ENCODE measurements around the gene NEK7. TPM values are rescaled to one million over a fixed set of nuclear protein-coding genes. Genes with fewer than 3 reads are reported as not detected.
A peak's percentile ranks its signal among the peaks of the same experiment; 100 is the strongest.

Gene NEK7
- total and polyA plus RNA-seq, 2 of the 8 experiments (the other 6 are each of a cell fraction or from before 2014, with no cell fraction given), result 5.1 to 10.0 TPM

DNA sequence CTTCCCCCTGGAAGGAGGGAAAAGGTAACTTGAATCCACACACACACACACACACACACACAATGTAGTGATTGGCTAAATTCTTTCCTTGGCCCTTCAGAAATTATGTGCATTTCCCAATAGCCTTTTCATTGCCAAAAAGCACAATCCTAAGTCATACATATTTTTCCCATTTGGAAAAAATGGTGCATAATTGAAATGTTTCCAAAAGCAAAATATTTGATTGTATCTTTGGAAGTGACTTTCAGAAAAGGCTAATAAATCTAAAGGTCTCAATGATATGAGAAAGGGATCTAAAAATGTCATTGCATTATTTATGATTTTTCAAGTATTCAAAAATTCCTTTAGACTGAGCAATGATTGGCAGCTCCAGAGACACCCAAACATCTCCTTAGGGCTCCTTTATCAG is 43.5 kb upstream of the NEK7 start:
- ChIA-PET POLR2A (ENCODE audit: partially characterized antibody) (no interaction called here), CTCF (ENCODE audit: partially characterized antibody) (no interaction called here)
- TF ChIP-seq BACH1 (IDR thresholded peaks at IDR 0.05; ENCODE audit: low read length) (no peak), SRF (IDR thresholded peaks at IDR 0.05; ENCODE audit: low read depth, low read length) (no peak), RFX5 (IDR thresholded peaks at IDR 0.05; ENCODE audit: borderline replicate concordance, low read depth, low read length) (no peak), RBBP5 (IDR thresholded peaks at IDR 0.05; ENCODE audit: borderline replicate concordance, low read depth, low read length) (no peak), EGR1 (IDR thresholded peaks at IDR 0.05; ENCODE audit: borderline replicate concordance, low read depth, low read length) (no peak), NRF1 (IDR thresholded peaks at IDR 0.05; ENCODE audit: low read depth, low read length) (no peak), ATF3 (IDR thresholded peaks at IDR 0.05; ENCODE audit: insufficient read depth, low read depth, low read length) (no peak), GTF2F1 (IDR thresholded peaks at IDR 0.05; ENCODE audit: borderline replicate concordance, low read depth, low read length) (no peak), CREB1 (IDR thresholded peaks at IDR 0.05) (no peak), HDAC2 (IDR thresholded peaks at IDR 0.05; ENCODE audit: borderline replicate concordance in 1 of 2, low read depth in 2 of 2, low read length in 2 of 2) (no peak)

More for the DNA sequence above, 43.5 kb upstream of the NEK7 start:
- FAIRE-seq (no peak), DNase-seq (ENCODE audit: low read depth in 1 of 2, low spot score in 2 of 2) (no peak)
- Histone ChIP-seq H3K4me2 (ENCODE audit: insufficient read depth in 1 of 2, low read depth in 2 of 2, low read length in 2 of 2) (no peak overlapping the region), H3K18ac (ENCODE audit: extremely low read depth, low read length) (no peak overlapping the region), H3K4me1 (replicated peaks in 1 of 4; ENCODE audit: control insufficient read depth in 3 of 4, insufficient read depth in 4 of 4, low read length in 3 of 4) (no peaks in the 10 kb centered on the region), H3K4me3 (ENCODE audit: extremely low read depth in 1 of 4, insufficient read depth in 2 of 4, low read depth in 3 of 4, low read length in 4 of 4) (no peak overlapping the region), H3K36me3 (ENCODE audit: control insufficient read depth in 2 of 4, insufficient read depth in 4 of 4, low read length in 3 of 4) (no peaks in the 10 kb centered on the region), H2BK5ac (ENCODE audit: low read depth, low read length) (no peak overlapping the region), H3K9ac (replicated peaks in 1 of 4; ENCODE audit: extremely low read depth in 1 of 4, low read depth in 3 of 4, low read length in 3 of 4) (no peak overlapping the region), H2BK12ac (ENCODE audit: low read depth, low read length) (no peak overlapping the region), H2BK15ac (ENCODE audit: low read length) (no peak overlapping the region), H3K79me2 (ENCODE audit: control insufficient read depth in 1 of 2, insufficient read depth in 2 of 2, low read length in 2 of 2) (no peaks in the 10 kb centered on the region), H3K9me3 (ENCODE audit: insufficient read depth in 2 of 2, low read depth in 1 of 2, low read length in 1 of 2) (no peaks in the 10 kb centered on the region), H3K56ac (replicated peaks; ENCODE audit: insufficient read length, low read depth, low read length) (peak overlapping the region; percentile 37), H3K4ac (replicated peaks; ENCODE audit: insufficient read length, low read depth, low read length) (no peak overlapping the region), H2AK5ac (ENCODE audit: low read depth, low read length) (no peak overlapping the region), H3K27ac (ENCODE audit: low read depth, low read length) (no peak overlapping the region), H3K23me2 (ENCODE audit: low read depth, low read length) (no peaks in the 10 kb centered on the region; the same call in 1 of the 2 replicates), H3K79me1 (ENCODE audit: low read depth, low read length) (no peaks in the 10 kb centered on the region), H2AFZ (ENCODE audit: low read length) (no peak overlapping the region), H2BK120ac (replicated peaks; ENCODE audit: low read depth, low read length) (no peak overlapping the region), H2BK20ac (ENCODE audit: low read length) (no peak overlapping the region), H4K8ac (ENCODE audit: extremely low read depth, insufficient read depth, low read length) (no peak overlapping the region), H4K20me1 (replicated peaks in 1 of 2; ENCODE audit: control insufficient read depth in 1 of 2, insufficient read depth in 2 of 2, low read length in 2 of 2) (no peaks in the 10 kb centered on the region), H4K5ac (ENCODE audit: insufficient read length, low read depth, low read length) (no peak overlapping the region), H3K27me3 (replicated peaks in 1 of 4; ENCODE audit: control insufficient read depth in 3 of 4, extremely low read depth in 1 of 4, insufficient read depth in 3 of 4, low read length in 3 of 4) (no peaks in the 10 kb centered on the region), H3K23ac (ENCODE audit: insufficient read length) (no peak overlapping the region), H3K14ac (ENCODE audit: insufficient read length) (no peak overlapping the region), H4K91ac (replicated peaks; ENCODE audit: insufficient read length, low read length) (no peak overlapping the region)

Measured in H1 (cell line).